ENCODE data around the gene DDI2. TPM values are rescaled to one million over a fixed set of nuclear protein-coding genes. Genes with fewer than 3 reads are reported as not detected.

Gene DDI2
- total RNA-seq, 4 donors from 2014 or later = 21.9 to 79.0 (median 38.6) TPM

DNA sequence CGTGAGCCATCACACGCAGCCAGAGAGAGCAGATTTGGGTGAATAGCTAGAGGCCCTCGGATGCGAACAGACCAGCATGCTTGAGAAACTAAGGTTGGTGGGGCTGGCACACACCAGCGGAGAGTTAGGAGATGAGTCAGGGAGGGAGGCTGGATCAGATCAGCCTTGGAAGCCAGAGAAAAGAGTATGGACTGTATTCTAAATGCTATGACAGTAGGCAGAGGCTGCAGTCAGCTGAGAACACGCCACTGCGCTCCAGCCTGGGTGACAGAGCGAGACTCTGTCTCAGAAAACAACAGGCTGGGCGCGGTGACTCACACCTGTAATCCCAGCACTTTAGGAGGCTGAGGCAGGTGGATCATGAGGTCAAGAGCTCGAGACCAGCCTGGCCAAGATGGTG lies 62.9 kb downstream of the DDI2 start:
- peaks cover 5 to 25% of the 10 kb centered on the region in 2 donors for H3K4me1 ChIP-seq
- 94 to 98% methylated on average over 11 of the region's 11 CpGs for whole genome bisulfite sequencing, 2 donors
- intact Hi-C loops (cut with DNase I) = no loop called here
- no peaks in the 10 kb centered on the region for H3K27me3 ChIP-seq
- no peaks in the 10 kb centered on the region for H3K36me3 ChIP-seq
- TF ChIP-seq, protein P1, sequence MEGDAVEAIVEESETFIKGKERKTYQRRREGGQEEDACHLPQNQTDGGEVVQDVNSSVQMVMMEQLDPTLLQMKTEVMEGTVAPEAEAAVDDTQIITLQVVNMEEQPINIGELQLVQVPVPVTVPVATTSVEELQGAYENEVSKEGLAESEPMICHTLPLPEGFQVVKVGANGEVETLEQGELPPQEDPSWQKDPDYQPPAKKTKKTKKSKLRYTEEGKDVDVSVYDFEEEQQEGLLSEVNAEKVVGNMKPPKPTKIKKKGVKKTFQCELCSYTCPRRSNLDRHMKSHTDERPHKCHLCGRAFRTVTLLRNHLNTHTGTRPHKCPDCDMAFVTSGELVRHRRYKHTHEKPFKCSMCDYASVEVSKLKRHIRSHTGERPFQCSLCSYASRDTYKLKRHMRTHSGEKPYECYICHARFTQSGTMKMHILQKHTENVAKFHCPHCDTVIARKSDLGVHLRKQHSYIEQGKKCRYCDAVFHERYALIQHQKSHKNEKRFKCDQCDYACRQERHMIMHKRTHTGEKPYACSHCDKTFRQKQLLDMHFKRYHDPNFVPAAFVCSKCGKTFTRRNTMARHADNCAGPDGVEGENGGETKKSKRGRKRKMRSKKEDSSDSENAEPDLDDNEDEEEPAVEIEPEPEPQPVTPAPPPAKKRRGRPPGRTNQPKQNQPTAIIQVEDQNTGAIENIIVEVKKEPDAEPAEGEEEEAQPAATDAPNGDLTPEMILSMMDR (IDR thresholded peaks at IDR 0.05) = no peak
- no peak for TF ChIP-seq POLR2A (IDR thresholded peaks at IDR 0.05)
- H3K9me3 ChIP-seq = no peaks in the 10 kb centered on the region
- no peak overlapping the region for H3K4me3 ChIP-seq (replicated peaks in 1 of 3)
- peak overlapping the region in 2 of 3 donors; percentile 46 to 82 for H3K27ac ChIP-seq
- DNase-seq = no peak

DNA sequence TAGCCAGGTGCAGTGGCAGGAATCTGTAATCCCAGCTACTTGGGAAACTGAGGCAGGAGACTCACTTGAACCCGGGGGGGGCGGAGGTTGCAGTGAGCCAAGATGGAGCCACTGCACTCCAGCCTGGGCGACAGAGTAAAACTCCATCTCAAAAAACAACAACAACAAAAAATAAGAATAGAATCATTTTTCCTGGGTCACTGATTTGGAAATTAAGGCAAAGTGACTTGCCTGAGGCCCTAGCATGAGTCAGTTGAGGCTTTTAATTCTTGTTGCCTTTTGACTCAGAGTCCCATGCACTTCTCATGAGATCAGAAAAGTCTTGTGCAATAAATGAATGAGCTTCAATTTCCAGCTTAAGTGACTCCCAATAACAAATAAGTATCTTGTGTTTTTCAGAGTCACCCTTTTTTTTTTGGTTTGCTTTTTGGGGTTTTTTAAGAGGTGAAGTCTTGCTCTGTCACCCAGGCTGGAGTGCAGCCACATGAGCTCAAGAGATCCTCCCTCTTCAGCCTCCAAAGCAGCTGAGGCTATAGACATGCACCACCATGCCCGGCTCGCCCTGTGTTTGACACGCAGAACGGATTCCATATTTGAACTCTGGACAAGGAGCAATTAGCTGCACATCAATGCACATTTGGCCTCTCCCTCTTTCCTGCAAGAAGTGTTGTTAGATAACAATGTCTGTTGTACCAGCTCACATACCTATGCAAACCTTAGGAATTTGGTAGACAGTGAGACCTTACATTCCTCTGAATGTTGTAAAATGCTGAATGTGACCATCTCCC lies 63.5 kb downstream of the DDI2 start:
- TF ChIP-seq, protein P1 (IDR thresholded peaks at IDR 0.05) = no peak
- no peak for TF ChIP-seq POLR2A (IDR thresholded peaks at IDR 0.05)
- Histone ChIP-seq H3K27me3 (no peaks in the 10 kb centered on the region), H3K4me3 (replicated peaks in 1 of 3) (no peak overlapping the region), H3K36me3 (no peaks in the 10 kb centered on the region), H3K27ac (peak overlapping the region in 2 of 3 donors; percentile 46 to 82), H3K9me3 (no peaks in the 10 kb centered on the region), H3K4me1 (peaks cover 5 to 27% of the 10 kb centered on the region in 2 donors)
- WGBS, 2 donors = 69 to 77% methylated on average over 7 of the region's 7 CpGs
- intact Hi-C loops (cut with DNase I) = no loop called here
- peak in 1 of 2 donors; percentile 32 for DNase-seq

DNA sequence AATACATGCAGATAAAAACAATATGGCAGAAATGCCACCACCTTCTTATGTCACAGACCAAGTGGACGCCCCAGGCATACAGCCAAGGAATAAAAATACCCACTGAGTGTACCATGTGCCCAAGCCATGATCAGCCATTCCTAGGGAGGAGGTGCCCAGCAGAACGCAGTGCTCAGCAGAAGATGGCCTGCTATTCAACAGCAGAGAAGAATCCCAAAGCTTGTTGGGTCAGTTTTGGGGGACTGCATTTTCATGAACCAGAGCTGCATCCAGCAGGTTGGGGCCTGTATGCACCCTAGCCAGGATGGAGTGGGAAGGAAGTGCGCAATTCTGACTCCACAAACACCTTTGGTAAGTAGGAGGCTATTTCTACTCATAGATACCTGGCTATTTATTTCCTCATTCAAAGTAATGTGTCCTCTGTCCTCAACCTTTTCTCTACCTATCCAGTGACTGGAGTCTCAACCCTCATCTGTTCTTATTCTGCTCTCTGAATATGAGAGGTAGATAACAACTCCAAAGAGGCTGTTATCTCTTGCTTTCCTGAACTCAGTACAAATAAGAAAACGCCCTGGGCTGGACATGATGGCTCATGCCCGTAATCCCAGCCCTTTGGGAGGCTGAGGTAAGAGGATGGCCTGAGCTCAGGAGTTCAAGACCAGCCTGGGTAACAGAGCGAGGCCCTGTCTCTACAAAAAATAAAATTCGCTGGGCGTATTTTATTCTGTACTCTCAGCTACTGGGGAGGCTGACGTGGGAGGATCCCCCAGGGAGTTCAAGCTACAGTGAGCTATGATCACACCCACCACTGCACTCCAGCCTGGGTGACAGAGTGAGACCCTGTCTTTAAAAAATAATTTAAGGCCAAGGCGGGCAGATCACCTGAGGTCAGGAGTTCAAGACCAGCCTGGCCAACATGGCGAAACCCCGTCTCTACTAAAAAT lies 64.4 kb downstream of the DDI2 start:
- intact Hi-C loops (cut with DNase I) = no loop called here
- H3K27ac ChIP-seq = peak overlapping the region in 2 of 3 donors; percentile 46 to 82

DNA sequence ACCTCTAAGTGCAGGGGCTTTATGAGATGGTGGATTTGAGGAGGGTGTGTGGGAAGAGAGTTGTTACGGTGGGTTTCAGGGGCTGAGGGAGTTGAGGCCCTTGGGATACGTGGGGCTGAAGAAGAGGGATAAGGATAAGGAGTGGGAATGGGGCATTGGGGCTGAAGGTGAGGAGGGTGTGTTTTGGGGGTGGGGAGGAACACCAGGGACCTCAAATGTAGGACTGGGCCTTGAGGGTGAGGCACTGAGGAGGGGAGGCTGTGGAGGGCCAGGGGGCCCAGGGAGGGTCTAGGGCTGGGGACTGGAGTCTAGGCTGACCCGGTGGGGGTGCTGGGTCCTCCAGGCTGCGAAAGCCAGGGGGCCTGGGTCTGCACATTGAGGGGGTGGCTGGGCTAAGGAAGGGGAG lies 65.7 kb downstream of the DDI2 start:
- DNase-seq = no peak
- H3K36me3 ChIP-seq = no peaks in the 10 kb centered on the region
- intact Hi-C loops (cut with DNase I) = no loop called here
- peaks cover 5 to 34% of the 10 kb centered on the region in 2 donors for H3K4me1 ChIP-seq
- TF ChIP-seq, protein P1 (IDR thresholded peaks at IDR 0.05) = no peak
- no peak for TF ChIP-seq POLR2A (IDR thresholded peaks at IDR 0.05)
- 94 to 95% methylated on average over 4 of the region's 4 CpGs for WGBS, 2 donors
- H3K27ac ChIP-seq = peak overlapping the region in 2 of 3 donors; percentile 94 to 95
- H3K27me3 ChIP-seq = no peaks in the 10 kb centered on the region
- no peaks in the 10 kb centered on the region for H3K9me3 ChIP-seq
- no peak overlapping the region for H3K4me3 ChIP-seq (replicated peaks in 1 of 3)

More for the DNA sequence above, 64.4 kb downstream of the DDI2 start:
- Histone ChIP-seq H3K4me1 (peaks cover 5 to 34% of the 10 kb centered on the region in 2 donors), H3K27me3 (no peaks in the 10 kb centered on the region), H3K9me3 (no peaks in the 10 kb centered on the region), H3K36me3 (no peaks in the 10 kb centered on the region), H3K4me3 (replicated peaks in 1 of 3) (no peak overlapping the region)
- WGBS, 2 donors = 89 to 92% methylated on average over 11 to 12 of the region's 12 CpGs
- DNase-seq = peak in 1 of 2 donors; percentile 22
- TF ChIP-seq POLR2A (IDR thresholded peaks at IDR 0.05) = no peak
- TF ChIP-seq, protein P1 (IDR thresholded peaks at IDR 0.05) = no peak
